Measurements from ENCODE around the gene ANKRD11.
"Not testable (repeated sequence)": the region's sequence is repeated elsewhere in the genome, so short reads cannot be mapped to it uniquely, and the experiment has no call there.

ANKRD11 gene

GRCh38 chr16:89472711-89473075 lies 17.7 kb downstream of the ANKRD11 start:
- TF ChIP-seq ZFX (IDR thresholded peaks at IDR 0.05; ENCODE audit: borderline replicate concordance) (no peak), CTCF (IDR thresholded peaks at IDR 0.05) (no peak)
- no peak overlapping the region for H3K27ac ChIP-seq

DNA sequence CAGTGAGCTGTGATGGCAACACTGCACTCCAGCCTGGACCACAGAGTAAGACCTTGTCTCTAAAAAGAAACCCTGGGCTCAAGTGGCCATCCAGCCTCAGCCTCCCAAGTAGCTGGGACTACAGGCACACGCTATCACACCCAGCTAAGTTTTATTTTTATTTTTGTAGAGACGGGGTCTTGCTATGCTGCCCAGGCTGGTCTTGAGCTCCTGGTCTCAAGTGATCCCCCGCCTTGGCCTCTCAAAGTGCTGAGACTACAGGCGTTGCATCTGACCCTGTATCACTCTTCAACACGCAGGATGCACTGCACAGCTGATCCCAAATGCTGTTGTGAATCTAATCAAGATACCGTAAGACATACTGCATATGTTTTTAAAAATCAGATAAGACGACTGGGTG lies 23.0 kb downstream of the ANKRD11 start:
- TF ChIP-seq CTCF (IDR thresholded peaks at IDR 0.05) (no peak), ZFX (IDR thresholded peaks at IDR 0.05; ENCODE audit: borderline replicate concordance) (no peak)
- no peak overlapping the region for H3K27ac ChIP-seq

GRCh38 chr16:89466920-89467319 lies 23.4 kb downstream of the ANKRD11 start:
- no peak for TF ChIP-seq ZFX (IDR thresholded peaks at IDR 0.05; ENCODE audit: borderline replicate concordance)
- no peak for TF ChIP-seq CTCF (IDR thresholded peaks at IDR 0.05)
- no peak overlapping the region for H3K27ac ChIP-seq

- not testable (repeated sequence) for H3K27ac ChIP-seq
Measured at GRCh38 chr16:89463312-89463711, 27.0 kb downstream of the ANKRD11 start.

DNA sequence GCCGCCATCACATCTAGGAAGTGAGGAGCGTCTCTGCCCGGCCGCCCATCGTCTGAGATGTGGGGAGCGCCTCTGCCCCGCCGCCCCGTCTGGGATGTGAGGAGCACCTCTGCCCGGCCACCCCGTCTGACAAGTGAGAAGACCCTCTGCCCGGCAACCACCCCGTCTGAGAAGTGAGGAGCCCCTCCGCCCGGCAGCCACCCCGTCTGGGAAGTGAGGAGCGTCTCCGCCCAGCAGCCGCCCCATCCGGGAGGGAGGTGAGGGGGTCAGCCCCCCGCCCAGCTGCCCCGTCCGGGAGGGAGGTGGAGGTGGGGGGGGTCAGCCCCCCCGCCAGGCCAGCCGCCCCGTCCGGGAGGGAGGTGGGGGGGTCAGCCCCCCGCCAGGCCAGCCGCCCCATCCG lies 27.7 kb downstream of the ANKRD11 start:
- not testable (repeated sequence) for H3K27ac ChIP-seq

- not testable (repeated sequence) for H3K27ac ChIP-seq
Measured at GRCh38 chr16:89461890-89462289, 28.5 kb downstream of the ANKRD11 start.

GRCh38 chr16:89460556-89460955 lies 29.8 kb downstream of the ANKRD11 start:
- H3K27ac ChIP-seq: no peak overlapping the region

GRCh38 chr16:89458967-89459366 lies 31.4 kb downstream of the ANKRD11 start:
- H3K27ac ChIP-seq: peak overlapping the region; percentile 27
- TF ChIP-seq CTCF (IDR thresholded peaks at IDR 0.05) (no peak), ZFX (IDR thresholded peaks at IDR 0.05; ENCODE audit: borderline replicate concordance) (no peak)

More at GRCh38 chr16:89460556-89460955, 29.8 kb downstream of the ANKRD11 start:
- TF ChIP-seq CTCF (IDR thresholded peaks at IDR 0.05) (no peak), ZFX (IDR thresholded peaks at IDR 0.05; ENCODE audit: borderline replicate concordance) (no peak)

DNA sequence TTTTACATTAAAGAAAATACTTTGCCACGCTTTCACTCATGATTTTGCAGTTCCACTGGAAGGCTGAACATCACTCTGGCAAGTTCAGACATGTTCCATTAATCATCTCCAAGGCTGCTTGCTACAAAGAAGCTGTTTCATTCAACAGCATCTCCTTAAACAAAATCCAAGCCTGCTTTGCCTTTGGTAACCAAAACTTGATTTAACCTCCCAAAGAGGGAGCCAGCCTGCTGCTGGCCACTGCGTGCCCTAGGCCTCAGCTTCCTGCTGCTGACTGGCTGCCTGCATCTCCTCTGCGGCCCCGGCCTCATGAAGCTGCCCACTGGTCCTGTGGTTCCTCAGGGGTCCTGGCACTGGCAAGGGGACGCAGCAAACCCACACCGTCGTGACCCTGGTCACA lies 31.8 kb downstream of the ANKRD11 start:
- H3K27ac ChIP-seq: peak overlapping the region; percentile 27
- TF ChIP-seq CTCF (IDR thresholded peaks at IDR 0.05) (no peak), ZFX (IDR thresholded peaks at IDR 0.05; ENCODE audit: borderline replicate concordance) (no peak)

Measured in 22Rv1 (cell line).